K562 (cell line): ENCODE data around the gene LMAN2. TPM values are rescaled to one million over a fixed set of nuclear protein-coding genes. Genes with fewer than 3 reads are reported as not detected.

Experiments used
- ARID2 ChIP-seq: fragments of 450-650 bp; IDR thresholded peaks from 2 replicates; pipeline ENCODE4 v1.6.1; 2017; ENCODE audit warnings: antibody characterized with exemption, mild to moderate bottlenecking
- CBX5 ChIP-seq: IDR thresholded peaks from 2 replicates; pipeline ENCODE4 v1.6.1; 2014; ENCODE audit warnings: low read depth, borderline replicate concordance
- CSDE1 ChIP-seq, 2 experiments: fragments of 450-650 bp; IDR thresholded peaks; 2 replicates each; pipeline ENCODE4 v1.6.1; 2016; ENCODE audit warnings: mild to moderate bottlenecking in 1 of 2
- EP400 ChIP-seq: fragments of 450-650 bp; IDR thresholded peaks from 2 replicates; pipeline ENCODE4 v1.6.1; 2017; ENCODE audit warnings: antibody characterized with exemption, mild to moderate bottlenecking, moderate library complexity
- HSF4 ChIP-seq: fragments of 250-450 bp; sonication (Bioruptor Pico); IDR thresholded peaks from 2 replicates; pipeline ENCODE4 v2.1.2; 2022; ENCODE audit warnings: mild to moderate bottlenecking, moderate library complexity, borderline replicate concordance
- NFXL1 ChIP-seq: fragments of 450-650 bp; formaldehyde crosslinking; IDR thresholded peaks from 2 replicates; pipeline ENCODE4 v1.4.0; 2021; ENCODE audit warnings: mild to moderate bottlenecking
- POLR2H ChIP-seq: IDR thresholded peaks from 2 replicates; pipeline ENCODE4 v1.6.1; 2016; ENCODE audit warnings: missing genetic modification characterization, low read depth, mild to moderate bottlenecking, control low read depth, missing compliant biosample characterization, moderate library complexity
- POLR3A ChIP-seq: IDR thresholded peaks from 2 replicates; pipeline ENCODE4 v1.6.1; 2011; ENCODE audit warnings: borderline replicate concordance, mild to moderate bottlenecking, moderate library complexity; ENCODE audit not compliant: insufficient read length, insufficient read depth; ENCODE audit errors: extremely low read depth
- TGIF2 ChIP-seq: sonication (generic); formaldehyde crosslinking; IDR thresholded peaks from 2 replicates; pipeline ENCODE4 v1.8.1; 2022; ENCODE audit warnings: mild to moderate bottlenecking, missing genetic modification reagents, moderate library complexity
- ZNF707 ChIP-seq: fragments of 250-450 bp; sonication (Bioruptor Pico); conservative IDR thresholded peaks from 2 replicates; pipeline ENCODE4 v1.8.0; 2022; ENCODE audit warnings: inconsistent platforms, mild to moderate bottlenecking, moderate library complexity
- polyA plus RNA-seq, 8 experiments: library from polyadenylated mRNA; depleted of rRNA in 4 of 8; stranded (reverse) in 5 of 8; unstranded in 3 of 8; fragments of >200 nt; fragmentation: Nextera tagmentation in 2 of 8; fragmentation: Illumina TruSeq in 1 of 8; extraction: Ambion mirVana in 2 of 8; extraction: Trizol in 1 of 8; gene quantifications; 2 replicates each; pipeline versions ENCODE4 v1.2.1 to v1.2.3, GENCODE V29; 2011 to 2014; ENCODE audit warnings: inconsistent platforms in 1 of 8, missing spikeins in 1 of 8
- total RNA-seq, 7 experiments: library from RNA; depleted of rRNA in 6 of 7; stranded (reverse); fragments of >200 nt in 6 of 7; fragmentation: Illumina TruSeq in 2 of 7; extraction: Trizol in 2 of 7; gene quantifications; 2 replicates each; pipeline versions ENCODE4 v1.2.1 to v1.2.3, GENCODE V29; 2011 to 2021; ENCODE audit warnings: low replicate concordance in 1 of 7
- TF ChIP-seq, protein P1 (sequence below): sonication (generic); formaldehyde crosslinking; IDR thresholded peaks from 2 replicates; pipeline ENCODE4 v1.8.0; 2022; ENCODE audit warnings: missing genetic modification reagents, mild to moderate bottlenecking, borderline replicate concordance
- TF ChIP-seq, protein P2 (sequence below): fragments of 450-650 bp; formaldehyde crosslinking; IDR thresholded peaks from 2 replicates; pipeline ENCODE4 v1.4.0; 2022; ENCODE audit warnings: missing genetic modification characterization
- TF ChIP-seq, protein P3 (sequence below), 2 experiments: fragments of 450-650 bp in 1 of 2; sonication (generic) in 1 of 2; formaldehyde crosslinking in 1 of 2; IDR thresholded peaks in 1 of 2; conservative IDR thresholded peaks in 1 of 2; 2 replicates each; pipeline versions ENCODE4 v1.6.1 to v1.8.1; 2016 to 2023; ENCODE audit warnings: mild to moderate bottlenecking in 2 of 2, moderate library complexity in 2 of 2, inconsistent platforms in 1 of 2, missing genetic modification reagents in 1 of 2
- TF ChIP-seq, protein P4 (sequence below): fragments of 250-450 bp; sonication (Bioruptor Pico); IDR thresholded peaks from 2 replicates; pipeline ENCODE4 v1.5.0; 2021; ENCODE audit warnings: mild to moderate bottlenecking, borderline replicate concordance
- TF ChIP-seq, protein P5 (sequence below): fragments of 450-650 bp; formaldehyde crosslinking; IDR thresholded peaks from 2 replicates; pipeline ENCODE4 v1.4.0; 2022; ENCODE audit warnings: mild to moderate bottlenecking, moderate library complexity
- TF ChIP-seq, protein P6 (sequence below): fragments of 250-450 bp; sonication (Bioruptor Pico); IDR thresholded peaks from 2 replicates; pipeline ENCODE4 v1.5.0; 2021

The LMAN2 gene
- total and polyA plus RNA-seq, 9 of the 15 experiments (the other 6 are each of a cell fraction or from before 2014, with no cell fraction given), result 2.7 to 254 (median 136) TPM

DNA sequence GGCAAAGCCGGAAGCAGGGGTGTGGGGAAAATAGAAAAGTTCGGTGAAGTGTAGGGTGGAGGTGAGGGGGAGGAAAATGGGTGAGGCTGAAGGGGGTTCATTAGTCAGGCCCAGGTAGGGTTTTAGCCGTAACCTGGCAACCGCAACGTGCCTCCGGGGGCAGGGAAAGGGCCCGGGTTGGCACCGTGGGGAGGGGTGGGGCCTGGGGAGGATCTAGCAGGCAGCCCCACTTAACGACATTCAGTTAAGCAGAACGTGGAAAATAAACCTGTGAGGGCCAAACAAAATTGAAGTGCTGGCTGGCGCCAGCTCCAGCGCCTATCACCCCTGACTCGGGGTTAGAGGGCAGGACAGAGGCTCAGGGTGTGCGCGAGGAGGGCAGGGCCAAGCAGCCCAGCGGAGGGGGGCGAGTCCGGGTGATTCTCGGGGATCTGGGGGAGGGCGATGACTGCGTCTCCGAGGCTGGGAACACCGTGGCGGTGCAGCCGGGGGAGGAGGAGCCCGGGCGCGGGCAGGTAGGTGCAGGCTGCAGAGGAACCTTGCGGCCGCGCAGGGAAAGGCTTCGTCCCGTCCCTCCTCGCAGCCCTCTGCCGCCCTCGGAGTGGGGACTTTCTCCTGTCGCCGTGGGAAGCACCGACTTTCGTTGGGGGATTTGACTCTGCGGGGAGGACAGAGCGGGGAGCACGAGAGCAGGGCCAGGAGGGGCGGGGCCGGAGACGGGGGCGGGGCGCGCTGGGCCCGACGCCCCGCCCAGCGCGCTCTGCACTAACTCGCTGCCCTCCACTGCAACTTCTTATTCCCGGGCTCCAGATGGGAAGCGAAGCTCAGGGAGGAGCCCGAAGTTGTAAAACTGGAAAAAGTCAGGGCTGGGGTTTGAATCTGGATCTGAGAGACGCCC lies 11.4 kb upstream of the LMAN2 start (continued):
- TF ChIP-seq, protein P1, sequence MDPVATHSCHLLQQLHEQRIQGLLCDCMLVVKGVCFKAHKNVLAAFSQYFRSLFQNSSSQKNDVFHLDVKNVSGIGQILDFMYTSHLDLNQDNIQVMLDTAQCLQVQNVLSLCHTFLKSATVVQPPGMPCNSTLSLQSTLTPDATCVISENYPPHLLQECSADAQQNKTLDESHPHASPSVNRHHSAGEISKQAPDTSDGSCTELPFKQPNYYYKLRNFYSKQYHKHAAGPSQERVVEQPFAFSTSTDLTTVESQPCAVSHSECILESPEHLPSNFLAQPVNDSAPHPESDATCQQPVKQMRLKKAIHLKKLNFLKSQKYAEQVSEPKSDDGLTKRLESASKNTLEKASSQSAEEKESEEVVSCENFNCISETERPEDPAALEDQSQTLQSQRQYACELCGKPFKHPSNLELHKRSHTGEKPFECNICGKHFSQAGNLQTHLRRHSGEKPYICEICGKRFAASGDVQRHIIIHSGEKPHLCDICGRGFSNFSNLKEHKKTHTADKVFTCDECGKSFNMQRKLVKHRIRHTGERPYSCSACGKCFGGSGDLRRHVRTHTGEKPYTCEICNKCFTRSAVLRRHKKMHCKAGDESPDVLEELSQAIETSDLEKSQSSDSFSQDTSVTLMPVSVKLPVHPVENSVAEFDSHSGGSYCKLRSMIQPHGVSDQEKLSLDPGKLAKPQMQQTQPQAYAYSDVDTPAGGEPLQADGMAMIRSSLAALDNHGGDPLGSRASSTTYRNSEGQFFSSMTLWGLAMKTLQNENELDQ, result no peak
- TF ChIP-seq NFXL1 (CRISPR knock-in tag) (no peak), POLR3A (no peak), ARID2 (no peak), CSDE1 (IDR thresholded peaks at IDR 0.05) (no peak), TGIF2 (no peak), CBX5 (no peak), ZNF707 (CRISPR knock-in tag) (no peak), POLR2H (tag) (no peak), HSF4 (CRISPR knock-in tag) (no peak), EP400 (peak; percentile 77)
- TF ChIP-seq, protein P2, sequence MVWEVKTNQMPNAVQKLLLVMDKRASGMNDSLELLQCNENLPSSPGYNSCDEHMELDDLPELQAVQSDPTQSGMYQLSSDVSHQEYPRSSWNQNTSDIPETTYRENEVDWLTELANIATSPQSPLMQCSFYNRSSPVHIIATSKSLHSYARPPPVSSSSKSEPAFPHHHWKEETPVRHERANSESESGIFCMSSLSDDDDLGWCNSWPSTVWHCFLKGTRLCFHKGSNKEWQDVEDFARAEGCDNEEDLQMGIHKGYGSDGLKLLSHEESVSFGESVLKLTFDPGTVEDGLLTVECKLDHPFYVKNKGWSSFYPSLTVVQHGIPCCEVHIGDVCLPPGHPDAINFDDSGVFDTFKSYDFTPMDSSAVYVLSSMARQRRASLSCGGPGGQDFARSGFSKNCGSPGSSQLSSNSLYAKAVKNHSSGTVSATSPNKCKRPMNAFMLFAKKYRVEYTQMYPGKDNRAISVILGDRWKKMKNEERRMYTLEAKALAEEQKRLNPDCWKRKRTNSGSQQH (CRISPR knock-in tag), result no peak
- TF ChIP-seq, protein P3, sequence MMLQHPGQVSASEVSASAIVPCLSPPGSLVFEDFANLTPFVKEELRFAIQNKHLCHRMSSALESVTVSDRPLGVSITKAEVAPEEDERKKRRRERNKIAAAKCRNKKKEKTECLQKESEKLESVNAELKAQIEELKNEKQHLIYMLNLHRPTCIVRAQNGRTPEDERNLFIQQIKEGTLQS (IDR thresholded peaks at IDR 0.05), result peak; percentile 10; the same call in 1 of the 2 replicates
- TF ChIP-seq, protein P3 (CRISPR knock-in tag; conservative IDR thresholded peaks at IDR 0.05), result no peak
- TF ChIP-seq, protein P4, sequence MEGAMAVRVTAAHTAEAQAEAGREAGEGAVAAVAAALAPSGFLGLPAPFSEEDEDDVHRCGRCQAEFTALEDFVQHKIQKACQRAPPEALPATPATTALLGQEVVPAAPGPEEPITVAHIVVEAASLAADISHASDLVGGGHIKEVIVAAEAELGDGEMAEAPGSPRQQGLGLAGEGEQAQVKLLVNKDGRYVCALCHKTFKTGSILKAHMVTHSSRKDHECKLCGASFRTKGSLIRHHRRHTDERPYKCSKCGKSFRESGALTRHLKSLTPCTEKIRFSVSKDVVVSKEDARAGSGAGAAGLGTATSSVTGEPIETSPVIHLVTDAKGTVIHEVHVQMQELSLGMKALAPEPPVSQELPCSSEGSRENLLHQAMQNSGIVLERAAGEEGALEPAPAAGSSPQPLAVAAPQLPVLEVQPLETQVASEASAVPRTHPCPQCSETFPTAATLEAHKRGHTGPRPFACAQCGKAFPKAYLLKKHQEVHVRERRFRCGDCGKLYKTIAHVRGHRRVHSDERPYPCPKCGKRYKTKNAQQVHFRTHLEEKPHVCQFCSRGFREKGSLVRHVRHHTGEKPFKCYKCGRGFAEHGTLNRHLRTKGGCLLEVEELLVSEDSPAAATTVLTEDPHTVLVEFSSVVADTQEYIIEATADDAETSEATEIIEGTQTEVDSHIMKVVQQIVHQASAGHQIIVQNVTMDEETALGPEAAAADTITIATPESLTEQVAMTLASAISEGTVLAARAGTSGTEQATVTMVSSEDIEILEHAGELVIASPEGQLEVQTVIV (CRISPR knock-in tag), result no peak
- TF ChIP-seq, protein P5, sequence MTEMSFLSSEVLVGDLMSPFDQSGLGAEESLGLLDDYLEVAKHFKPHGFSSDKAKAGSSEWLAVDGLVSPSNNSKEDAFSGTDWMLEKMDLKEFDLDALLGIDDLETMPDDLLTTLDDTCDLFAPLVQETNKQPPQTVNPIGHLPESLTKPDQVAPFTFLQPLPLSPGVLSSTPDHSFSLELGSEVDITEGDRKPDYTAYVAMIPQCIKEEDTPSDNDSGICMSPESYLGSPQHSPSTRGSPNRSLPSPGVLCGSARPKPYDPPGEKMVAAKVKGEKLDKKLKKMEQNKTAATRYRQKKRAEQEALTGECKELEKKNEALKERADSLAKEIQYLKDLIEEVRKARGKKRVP (CRISPR knock-in tag), result no peak
- TF ChIP-seq, protein P6, sequence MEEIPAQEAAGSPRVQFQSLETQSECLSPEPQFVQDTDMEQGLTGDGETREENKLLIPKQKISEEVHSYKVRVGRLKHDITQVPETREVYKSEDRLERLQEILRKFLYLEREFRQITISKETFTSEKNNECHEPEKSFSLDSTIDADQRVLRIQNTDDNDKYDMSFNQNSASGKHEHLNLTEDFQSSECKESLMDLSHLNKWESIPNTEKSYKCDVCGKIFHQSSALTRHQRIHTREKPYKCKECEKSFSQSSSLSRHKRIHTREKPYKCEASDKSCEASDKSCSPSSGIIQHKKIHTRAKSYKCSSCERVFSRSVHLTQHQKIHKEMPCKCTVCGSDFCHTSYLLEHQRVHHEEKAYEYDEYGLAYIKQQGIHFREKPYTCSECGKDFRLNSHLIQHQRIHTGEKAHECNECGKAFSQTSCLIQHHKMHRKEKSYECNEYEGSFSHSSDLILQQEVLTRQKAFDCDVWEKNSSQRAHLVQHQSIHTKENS (CRISPR knock-in tag), result no peak
